Peyer's patch (tissue), 4 donors: Measurements from ENCODE around the gene SMIM12. TPM values are rescaled to one million over a fixed set of nuclear protein-coding genes. Genes with fewer than 3 reads are reported as not detected.

ENCODE experiments used
- DNase-seq, 3 donors: peaks; one replicate each; pipeline ENCODE4 v3.0.0-alpha.2; 2017 to 2019
- H3K27ac ChIP-seq, 4 donors: fragments of 200-600 bp; sonication (generic); one replicate each; pipeline ENCODE4 v1.5.1; 2016 to 2019
- H3K27me3 ChIP-seq, 2 donors: fragments of 200-600 bp; sonication (generic); one replicate each; pipeline ENCODE4 v1.5.1; 2019
- H3K36me3 ChIP-seq, 3 donors: fragments of 200-600 bp; sonication (generic); one replicate each; pipeline ENCODE4 v1.5.1; 2016 to 2019
- H3K4me1 ChIP-seq, 4 donors: fragments of 200-600 bp; sonication (generic); one replicate each; pipeline ENCODE4 v1.5.1; 2016 to 2019
- H3K4me3 ChIP-seq, 4 donors: fragments of 200-600 bp; sonication (generic); 1 replicate in 3 of 4; 2 replicates in 1 of 4; pipeline ENCODE4 v1.5.1; 2016 to 2019; ENCODE audit warnings: mild to moderate bottlenecking in 1 of 4
- H3K9me3 ChIP-seq, 4 donors: fragments of 200-600 bp; sonication (generic); one replicate each; pipeline ENCODE4 v1.5.1; 2016 to 2019; ENCODE audit warnings: mild to moderate bottlenecking in 1 of 4
- POLR2A ChIP-seq, 2 donors: fragments of 450-650 bp; IDR thresholded peaks; one replicate each; pipeline ENCODE4 v1.5.1; 2017; ENCODE audit warnings: antibody characterized with exemption in 2 of 2, mild to moderate bottlenecking in 2 of 2, moderate library complexity in 2 of 2
- total RNA-seq, 4 donors: library from RNA; depleted of rRNA; stranded (reverse); fragments of >200 nt; gene quantifications; one replicate each; pipeline ENCODE4 v1.1.0, GENCODE V29; 2016
- TF ChIP-seq, protein P1 (sequence below), 6 experiments: fragments of 450-650 bp in 4 of 6; fragments of 200-600 bp in 2 of 6; sonication (generic) in 1 of 6; IDR thresholded peaks; one replicate each; pipeline ENCODE4 v1.5.1; 2017 to 2019; ENCODE audit warnings: antibody characterized with exemption in 6 of 6, mild to moderate bottlenecking in 3 of 6, moderate library complexity in 1 of 6

The SMIM12 gene
- total RNA-seq, 4 donors from 2014 or later, result 10.7 to 40.3 (median 30.0) TPM

DNA sequence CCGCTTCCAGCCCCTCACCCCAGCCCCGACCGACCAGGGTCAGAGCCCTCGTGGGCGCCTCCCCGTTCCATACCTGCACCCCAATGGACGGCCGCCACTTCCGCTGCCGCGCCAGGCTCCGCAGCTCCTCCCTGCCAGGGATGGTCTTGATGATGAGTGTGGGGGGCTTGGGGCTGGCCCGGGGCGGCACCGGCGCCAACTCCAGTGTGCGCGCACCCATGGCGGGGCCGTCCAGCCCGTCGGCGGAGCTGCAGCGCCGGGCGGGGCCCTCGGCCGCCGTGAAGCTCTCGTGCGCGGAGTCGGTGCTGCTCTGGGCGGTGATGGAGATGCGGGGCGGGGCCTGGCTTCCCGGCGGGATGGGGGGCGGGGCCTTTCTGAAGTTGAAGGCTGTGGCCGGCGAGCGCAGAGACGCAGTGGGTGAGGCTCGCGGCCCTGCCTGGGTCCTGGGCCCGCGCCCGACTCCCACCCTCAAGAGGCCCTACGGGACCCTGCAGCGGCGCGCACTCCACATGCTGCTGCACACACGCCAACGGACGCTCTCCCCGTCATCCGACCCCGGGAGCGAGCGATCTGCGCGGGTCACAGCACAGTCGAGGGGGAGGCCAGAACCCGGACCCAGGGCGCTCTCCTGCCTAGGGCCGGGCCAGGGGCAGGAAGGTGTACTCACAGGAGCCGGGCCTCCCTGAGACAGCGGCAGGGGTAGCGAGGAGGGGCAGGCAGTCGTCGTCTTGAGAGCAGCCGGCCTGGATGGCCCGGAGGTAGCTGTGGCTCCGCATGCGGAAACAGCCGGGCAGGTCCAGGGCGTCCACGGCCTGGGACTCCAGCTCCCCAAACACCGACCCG, 26.1 kb upstream of the SMIM12 start:
- no peaks in the 10 kb centered on the region for H3K36me3 ChIP-seq
- TF ChIP-seq, protein P1, sequence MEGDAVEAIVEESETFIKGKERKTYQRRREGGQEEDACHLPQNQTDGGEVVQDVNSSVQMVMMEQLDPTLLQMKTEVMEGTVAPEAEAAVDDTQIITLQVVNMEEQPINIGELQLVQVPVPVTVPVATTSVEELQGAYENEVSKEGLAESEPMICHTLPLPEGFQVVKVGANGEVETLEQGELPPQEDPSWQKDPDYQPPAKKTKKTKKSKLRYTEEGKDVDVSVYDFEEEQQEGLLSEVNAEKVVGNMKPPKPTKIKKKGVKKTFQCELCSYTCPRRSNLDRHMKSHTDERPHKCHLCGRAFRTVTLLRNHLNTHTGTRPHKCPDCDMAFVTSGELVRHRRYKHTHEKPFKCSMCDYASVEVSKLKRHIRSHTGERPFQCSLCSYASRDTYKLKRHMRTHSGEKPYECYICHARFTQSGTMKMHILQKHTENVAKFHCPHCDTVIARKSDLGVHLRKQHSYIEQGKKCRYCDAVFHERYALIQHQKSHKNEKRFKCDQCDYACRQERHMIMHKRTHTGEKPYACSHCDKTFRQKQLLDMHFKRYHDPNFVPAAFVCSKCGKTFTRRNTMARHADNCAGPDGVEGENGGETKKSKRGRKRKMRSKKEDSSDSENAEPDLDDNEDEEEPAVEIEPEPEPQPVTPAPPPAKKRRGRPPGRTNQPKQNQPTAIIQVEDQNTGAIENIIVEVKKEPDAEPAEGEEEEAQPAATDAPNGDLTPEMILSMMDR (IDR thresholded peaks at IDR 0.05), result no peak
- TF ChIP-seq POLR2A (IDR thresholded peaks at IDR 0.05), result no peak
- H3K27me3 ChIP-seq, result peaks cover 0 to 22% of the 10 kb centered on the region in 2 donors
- H3K9me3 ChIP-seq, result no peaks in the 10 kb centered on the region
- H3K4me3 ChIP-seq, result peak overlapping the region; percentile 27 to 49 (median 46)
- DNase-seq, result peak; percentile 59 to 80 (median 71)
- H3K27ac ChIP-seq, result no peak overlapping the region
- peaks cover 0 to 13% (median 9%) of the 10 kb centered on the region in 4 donors for H3K4me1 ChIP-seq

DNA sequence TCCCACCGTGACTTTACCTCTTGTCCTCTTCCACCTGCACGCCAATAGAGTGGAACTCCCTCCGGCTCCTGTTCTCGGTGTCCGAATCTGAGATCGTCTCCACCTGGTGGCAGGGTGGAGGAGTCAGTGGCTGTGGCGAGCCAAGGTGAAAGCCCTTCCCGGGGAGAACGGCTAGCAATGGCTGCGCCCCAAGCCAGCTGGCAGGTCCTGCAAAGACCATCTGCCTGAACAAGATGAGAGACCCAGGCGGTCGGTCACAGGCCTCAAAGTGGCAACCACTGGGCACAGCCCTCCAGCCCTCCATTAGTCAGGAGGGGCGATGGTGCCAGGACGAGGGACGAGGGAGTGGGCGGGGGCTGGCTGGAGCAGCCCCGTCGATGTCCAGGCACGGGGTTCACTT, 25.4 kb upstream of the SMIM12 start:
- H3K36me3 ChIP-seq, result no peaks in the 10 kb centered on the region
- peaks cover 0 to 13% (median 9%) of the 10 kb centered on the region in 4 donors for H3K4me1 ChIP-seq
- H3K27ac ChIP-seq, result no peak overlapping the region
- H3K9me3 ChIP-seq, result no peaks in the 10 kb centered on the region
- TF ChIP-seq, protein P1 (IDR thresholded peaks at IDR 0.05), result no peak
- no peak for TF ChIP-seq POLR2A (IDR thresholded peaks at IDR 0.05)
- H3K27me3 ChIP-seq, result peaks cover 0 to 22% of the 10 kb centered on the region in 2 donors
- peak overlapping the region; percentile 27 to 49 (median 46) for H3K4me3 ChIP-seq
- no peak for DNase-seq

DNA sequence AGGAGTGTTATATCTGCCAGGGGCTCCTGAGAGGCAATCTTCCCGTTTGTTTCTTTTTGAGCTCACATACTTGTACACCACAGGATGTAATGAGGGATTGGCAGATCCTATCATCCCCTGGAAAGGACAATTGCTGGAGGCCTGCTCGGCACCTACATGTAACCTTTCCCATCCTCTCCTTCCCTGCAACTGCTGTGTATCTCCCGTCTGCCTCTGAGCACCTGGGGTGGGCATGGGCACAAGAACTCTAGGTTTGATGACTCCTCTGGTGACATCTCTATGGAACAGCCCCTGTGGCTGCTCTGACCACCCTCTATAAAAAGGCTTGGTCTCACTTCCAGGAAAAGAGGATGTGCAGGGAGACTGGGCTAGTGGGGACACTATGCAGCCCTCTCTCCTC, 25.0 kb upstream of the SMIM12 start:
- Histone ChIP-seq H3K4me1 (peaks cover 0 to 13% (median 9%) of the 10 kb centered on the region in 4 donors), H3K9me3 (no peaks in the 10 kb centered on the region), H3K4me3 (no peak overlapping the region), H3K27me3 (peaks cover 0 to 22% of the 10 kb centered on the region in 2 donors), H3K36me3 (no peaks in the 10 kb centered on the region), H3K27ac (no peak overlapping the region)
- no peak for DNase-seq
- no peak for TF ChIP-seq POLR2A (IDR thresholded peaks at IDR 0.05)
- TF ChIP-seq, protein P1 (IDR thresholded peaks at IDR 0.05), result no peak

DNA sequence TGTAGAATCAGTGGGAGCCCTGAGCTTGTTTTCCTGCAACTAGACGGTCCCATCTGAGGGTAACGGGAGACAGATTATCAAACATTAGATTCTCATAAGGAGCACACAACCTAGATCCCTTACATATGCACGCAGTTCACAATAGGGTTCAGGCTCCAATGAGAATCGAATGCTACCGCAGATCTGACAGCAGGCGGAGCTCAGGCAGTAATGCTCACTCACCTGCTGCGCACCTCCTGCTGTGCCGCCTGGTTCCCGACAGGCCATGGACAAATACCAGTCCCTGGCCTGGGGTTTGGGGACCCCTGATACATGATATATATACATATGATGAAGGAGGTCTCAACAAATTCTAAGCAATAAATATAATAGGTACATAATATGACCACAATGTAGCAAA, 19.7 kb upstream of the SMIM12 start:
- no peak for DNase-seq

DNA sequence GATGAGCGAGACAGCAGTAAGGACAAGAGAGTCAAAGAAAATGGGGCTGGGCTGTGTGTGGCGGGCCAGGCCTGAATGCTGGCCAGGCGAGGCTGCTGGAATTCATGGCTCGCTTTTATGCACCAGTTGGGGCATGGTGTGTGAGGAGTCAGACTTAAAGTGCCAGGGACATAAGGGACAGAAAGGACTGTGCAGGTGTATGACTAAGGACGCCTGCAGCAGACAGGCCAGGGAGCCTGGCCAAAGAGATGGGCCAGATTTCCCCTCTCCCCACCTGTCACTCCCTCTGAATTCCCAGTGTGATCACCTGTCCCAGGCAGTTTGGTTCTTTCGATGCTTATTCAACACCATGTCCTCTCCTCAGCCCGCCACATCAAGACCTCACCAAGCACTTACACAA, 16.9 kb upstream of the SMIM12 start:
- Histone ChIP-seq H3K4me3 (no peak overlapping the region), H3K4me1 (no peaks in the 10 kb centered on the region), H3K27ac (no peak overlapping the region), H3K36me3 (no peaks in the 10 kb centered on the region), H3K27me3 (no peaks in the 10 kb centered on the region), H3K9me3 (no peaks in the 10 kb centered on the region)
- no peak for DNase-seq
- TF ChIP-seq, protein P1 (IDR thresholded peaks at IDR 0.05), result no peak
- no peak for TF ChIP-seq POLR2A (IDR thresholded peaks at IDR 0.05)

More for the DNA sequence above, 19.7 kb upstream of the SMIM12 start:
- TF ChIP-seq POLR2A (IDR thresholded peaks at IDR 0.05), result no peak
- TF ChIP-seq, protein P1 (IDR thresholded peaks at IDR 0.05), result no peak
- no peaks in the 10 kb centered on the region for H3K27me3 ChIP-seq
- H3K36me3 ChIP-seq, result no peaks in the 10 kb centered on the region
- no peak overlapping the region for H3K4me3 ChIP-seq
- H3K4me1 ChIP-seq, result no peaks in the 10 kb centered on the region
- no peak overlapping the region for H3K27ac ChIP-seq
- no peaks in the 10 kb centered on the region for H3K9me3 ChIP-seq
